ENCODE data around the gene KDM8. TPM values are rescaled to one million over a fixed set of nuclear protein-coding genes. Genes with fewer than 3 reads are reported as not detected.

The KDM8 gene
- total RNA-seq, 1 experiment from 2014 or later = 7.9 TPM

DNA sequence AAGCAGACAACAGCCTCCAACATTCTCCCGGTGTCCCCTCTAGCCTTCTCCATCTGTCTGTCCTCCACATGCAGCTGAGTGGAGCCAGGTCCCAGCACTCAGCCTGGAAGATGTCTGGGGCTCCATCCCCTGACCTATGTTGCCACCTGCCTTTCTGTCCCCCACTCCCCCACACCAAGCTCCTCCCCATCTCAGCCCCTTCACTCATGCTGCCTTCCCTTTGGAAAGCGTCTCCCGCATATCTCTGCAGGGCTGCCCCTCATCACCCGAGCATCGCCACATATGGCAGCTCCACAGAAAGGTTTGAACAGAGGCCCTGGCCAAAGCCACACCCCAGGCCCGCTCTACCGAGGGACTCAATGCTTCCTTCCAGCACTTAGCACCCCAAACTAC lies 41.0 kb downstream of the KDM8 start:
- H3K4me3 ChIP-seq (ENCODE audit: low read depth in 2 of 2, low read length in 2 of 2) = no peak overlapping the region
- CTCF ChIA-PET = no interaction called here
- H3K27me3 ChIP-seq (ENCODE audit: control insufficient read depth, insufficient read depth, low read length) = no peaks in the 10 kb centered on the region
- in situ Hi-C loops (cut with HindIII; ENCODE audit: low pct_unique_long_range_greater_than_20kb, low sequenced_read_pairs) (no loop called here), intact Hi-C loops (cut with micrococcal nuclease; ENCODE audit: unreplicated experiment) (no loop called here)
- BruUV-seq (replicated peaks) = no TSS peak
- no peak overlapping the region for H3K27ac ChIP-seq (ENCODE audit: low read length)
- POLR2A ChIA-PET = no interaction called here
- peaks cover 11% of the 10 kb centered on the region; the same call in 1 of the 2 replicates for H3K4me1 ChIP-seq (ENCODE audit: control insufficient read depth, insufficient read depth, low read length)
- H3K9me3 ChIP-seq (ENCODE audit: control insufficient read depth, insufficient read depth, low read depth, low read length) = no peaks in the 10 kb centered on the region
- TF ChIP-seq TCF7L2 (IDR thresholded peaks at IDR 0.05; ENCODE audit: low read depth, low read length) (no peak), SIN3A (IDR thresholded peaks at IDR 0.05; ENCODE audit: borderline replicate concordance, insufficient read depth, low read depth, low read length) (no peak), POLR2AphosphoS5 (IDR thresholded peaks at IDR 0.05; ENCODE audit: low read depth, low read length) (no peak)
- TF ChIP-seq, protein P1, sequence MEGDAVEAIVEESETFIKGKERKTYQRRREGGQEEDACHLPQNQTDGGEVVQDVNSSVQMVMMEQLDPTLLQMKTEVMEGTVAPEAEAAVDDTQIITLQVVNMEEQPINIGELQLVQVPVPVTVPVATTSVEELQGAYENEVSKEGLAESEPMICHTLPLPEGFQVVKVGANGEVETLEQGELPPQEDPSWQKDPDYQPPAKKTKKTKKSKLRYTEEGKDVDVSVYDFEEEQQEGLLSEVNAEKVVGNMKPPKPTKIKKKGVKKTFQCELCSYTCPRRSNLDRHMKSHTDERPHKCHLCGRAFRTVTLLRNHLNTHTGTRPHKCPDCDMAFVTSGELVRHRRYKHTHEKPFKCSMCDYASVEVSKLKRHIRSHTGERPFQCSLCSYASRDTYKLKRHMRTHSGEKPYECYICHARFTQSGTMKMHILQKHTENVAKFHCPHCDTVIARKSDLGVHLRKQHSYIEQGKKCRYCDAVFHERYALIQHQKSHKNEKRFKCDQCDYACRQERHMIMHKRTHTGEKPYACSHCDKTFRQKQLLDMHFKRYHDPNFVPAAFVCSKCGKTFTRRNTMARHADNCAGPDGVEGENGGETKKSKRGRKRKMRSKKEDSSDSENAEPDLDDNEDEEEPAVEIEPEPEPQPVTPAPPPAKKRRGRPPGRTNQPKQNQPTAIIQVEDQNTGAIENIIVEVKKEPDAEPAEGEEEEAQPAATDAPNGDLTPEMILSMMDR (IDR thresholded peaks at IDR 0.05) = no peak
- TF ChIP-seq, protein P2, sequence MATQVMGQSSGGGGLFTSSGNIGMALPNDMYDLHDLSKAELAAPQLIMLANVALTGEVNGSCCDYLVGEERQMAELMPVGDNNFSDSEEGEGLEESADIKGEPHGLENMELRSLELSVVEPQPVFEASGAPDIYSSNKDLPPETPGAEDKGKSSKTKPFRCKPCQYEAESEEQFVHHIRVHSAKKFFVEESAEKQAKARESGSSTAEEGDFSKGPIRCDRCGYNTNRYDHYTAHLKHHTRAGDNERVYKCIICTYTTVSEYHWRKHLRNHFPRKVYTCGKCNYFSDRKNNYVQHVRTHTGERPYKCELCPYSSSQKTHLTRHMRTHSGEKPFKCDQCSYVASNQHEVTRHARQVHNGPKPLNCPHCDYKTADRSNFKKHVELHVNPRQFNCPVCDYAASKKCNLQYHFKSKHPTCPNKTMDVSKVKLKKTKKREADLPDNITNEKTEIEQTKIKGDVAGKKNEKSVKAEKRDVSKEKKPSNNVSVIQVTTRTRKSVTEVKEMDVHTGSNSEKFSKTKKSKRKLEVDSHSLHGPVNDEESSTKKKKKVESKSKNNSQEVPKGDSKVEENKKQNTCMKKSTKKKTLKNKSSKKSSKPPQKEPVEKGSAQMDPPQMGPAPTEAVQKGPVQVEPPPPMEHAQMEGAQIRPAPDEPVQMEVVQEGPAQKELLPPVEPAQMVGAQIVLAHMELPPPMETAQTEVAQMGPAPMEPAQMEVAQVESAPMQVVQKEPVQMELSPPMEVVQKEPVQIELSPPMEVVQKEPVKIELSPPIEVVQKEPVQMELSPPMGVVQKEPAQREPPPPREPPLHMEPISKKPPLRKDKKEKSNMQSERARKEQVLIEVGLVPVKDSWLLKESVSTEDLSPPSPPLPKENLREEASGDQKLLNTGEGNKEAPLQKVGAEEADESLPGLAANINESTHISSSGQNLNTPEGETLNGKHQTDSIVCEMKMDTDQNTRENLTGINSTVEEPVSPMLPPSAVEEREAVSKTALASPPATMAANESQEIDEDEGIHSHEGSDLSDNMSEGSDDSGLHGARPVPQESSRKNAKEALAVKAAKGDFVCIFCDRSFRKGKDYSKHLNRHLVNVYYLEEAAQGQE (IDR thresholded peaks at IDR 0.05; ENCODE audit: insufficient read depth in 1 of 2, low read depth in 2 of 2, low read length in 1 of 2) = no peak
- H3K36me3 ChIP-seq (ENCODE audit: control insufficient read depth, insufficient read depth, low read length) = no peaks in the 10 kb centered on the region
- no peak for ATAC-seq
- no peak for DNase-seq (ENCODE audit: low read depth, low spot score)

DNA sequence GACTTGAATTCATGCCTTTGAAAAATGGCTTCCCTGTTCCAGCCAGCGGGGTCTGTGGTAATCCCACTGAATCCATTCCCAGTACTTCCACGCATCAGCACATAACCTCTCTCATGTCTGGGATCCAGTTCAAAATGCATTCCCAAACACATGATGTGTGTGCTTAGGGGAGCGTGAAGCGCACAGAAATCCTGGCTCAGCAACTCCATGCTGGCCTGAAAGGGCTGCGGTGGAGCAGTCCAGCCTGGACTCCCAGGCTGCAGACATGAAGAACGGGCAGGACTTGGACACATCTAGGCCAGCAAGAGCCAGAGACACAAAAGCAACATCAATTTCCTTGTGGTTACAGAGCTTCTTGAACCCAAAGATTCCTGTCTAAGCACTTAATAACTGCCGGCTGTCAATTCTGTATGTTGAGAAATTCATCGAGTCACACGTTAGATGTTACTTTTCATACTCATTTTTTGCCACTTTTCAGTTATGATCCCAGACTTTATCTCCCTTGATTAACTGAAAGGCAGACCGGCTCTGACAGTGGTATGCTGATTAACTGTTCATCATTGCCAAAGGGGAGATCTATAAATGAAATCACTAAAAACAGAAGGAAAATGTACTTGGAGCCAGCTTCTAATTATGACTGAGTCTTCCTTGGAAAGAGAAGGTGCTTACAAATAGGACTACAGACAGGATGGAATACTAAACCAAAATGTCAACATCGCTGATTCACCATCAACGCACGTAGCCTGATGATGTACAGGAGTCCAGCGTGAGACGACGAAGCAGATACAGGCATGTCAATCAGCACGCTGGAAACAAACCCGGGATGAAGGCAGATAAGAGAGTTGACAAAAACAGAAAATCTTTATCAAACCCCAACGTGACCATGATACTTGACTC lies 42.2 kb downstream of the KDM8 start:
- Histone ChIP-seq H3K9me3 (ENCODE audit: control insufficient read depth, insufficient read depth, low read depth, low read length) (no peaks in the 10 kb centered on the region), H3K27me3 (ENCODE audit: control insufficient read depth, insufficient read depth, low read length) (no peaks in the 10 kb centered on the region), H3K4me3 (ENCODE audit: low read depth in 2 of 2, low read length in 2 of 2) (no peak overlapping the region), H3K4me1 (ENCODE audit: control insufficient read depth, insufficient read depth, low read length) (peaks cover 11% of the 10 kb centered on the region; the same call in 1 of the 2 replicates), H3K27ac (ENCODE audit: low read length) (no peak overlapping the region), H3K36me3 (ENCODE audit: control insufficient read depth, insufficient read depth, low read length) (no peaks in the 10 kb centered on the region)
- ATAC-seq (no peak), DNase-seq (ENCODE audit: low read depth, low spot score) (no peak)
- POLR2A ChIA-PET = no interaction called here
- CTCF ChIA-PET = no interaction called here
- intact Hi-C loops (cut with micrococcal nuclease; ENCODE audit: unreplicated experiment) = no loop called here
- in situ Hi-C loops (cut with HindIII; ENCODE audit: low pct_unique_long_range_greater_than_20kb, low sequenced_read_pairs) = no loop called here
- BruUV-seq (replicated peaks) = no TSS peak
- TF ChIP-seq, protein P1 (IDR thresholded peaks at IDR 0.05) = no peak
- TF ChIP-seq POLR2AphosphoS5 (IDR thresholded peaks at IDR 0.05; ENCODE audit: low read depth, low read length) (no peak), TCF7L2 (IDR thresholded peaks at IDR 0.05; ENCODE audit: low read depth, low read length) (no peak), SIN3A (IDR thresholded peaks at IDR 0.05; ENCODE audit: borderline replicate concordance, insufficient read depth, low read depth, low read length) (no peak)
- TF ChIP-seq, protein P2 (IDR thresholded peaks at IDR 0.05; ENCODE audit: insufficient read depth in 1 of 2, low read depth in 2 of 2, low read length in 1 of 2) = no peak

All from Panc1 (cell line).